GM13976 (cell line): ENCODE data around the gene SSTR3.

ENCODE experiments used
- DNase-seq: peaks from one replicate; pipeline ENCODE4 v3.0.0; 2012; ENCODE audit warnings: low spot score
- CTCF ChIP-seq: IDR thresholded peaks from 2 replicates; pipeline ENCODE4 v1.5.1; 2012; ENCODE audit warnings: borderline replicate concordance, mild to moderate bottlenecking; ENCODE audit not compliant: insufficient read depth; ENCODE audit errors: extremely low read depth, missing control alignments, control extremely low read depth
- in situ Hi-C: fragments of 300-500 bp; cut with MboI; formaldehyde crosslinking; loops from one replicate; pipeline ENCODE4 v1.12.0; 2022; ENCODE audit warnings: low sequenced_read_pairs, mixed read lengths, inconsistent platforms; ENCODE audit not compliant: unreplicated experiment

The SSTR3 gene

GRCh38 chr22:37155971-37156370 is 56.3 kb downstream of the SSTR3 start:
- no peak for TF ChIP-seq CTCF
- DNase-seq, result no peak
- in situ Hi-C loops, result no loop called here

GRCh38 chr22:37154925-37155712 is 57.2 kb downstream of the SSTR3 start:
- DNase-seq, result no peak
- in situ Hi-C loops, result no loop called here
- TF ChIP-seq CTCF, result no peak
